PC-3 (cell line): ENCODE data around the gene ETS1.

ENCODE experiments used
- EZH2 ChIP-seq: fragments of 300-600 bp; sonication (generic); IDR thresholded peaks from one replicate; pipeline ENCODE4 v1.6.1; 2017; ENCODE audit warnings: antibody characterized with exemption, mild to moderate bottlenecking, low read length; ENCODE audit not compliant: unreplicated experiment
- EZH2phosphoT487 ChIP-seq: fragments of 300-600 bp; sonication (generic); IDR thresholded peaks from 2 replicates; pipeline ENCODE4 v1.6.1; 2018; ENCODE audit warnings: mild to moderate bottlenecking, antibody characterized with exemption, low read length, borderline replicate concordance
- TF ChIP-seq, protein P1 (sequence below): fragments of 300-600 bp; sonication (generic); conservative IDR thresholded peaks from 2 replicates; pipeline ENCODE4 v1.5.1; 2017; ENCODE audit warnings: antibody characterized with exemption, low read depth, mild to moderate bottlenecking, low read length

DNA sequence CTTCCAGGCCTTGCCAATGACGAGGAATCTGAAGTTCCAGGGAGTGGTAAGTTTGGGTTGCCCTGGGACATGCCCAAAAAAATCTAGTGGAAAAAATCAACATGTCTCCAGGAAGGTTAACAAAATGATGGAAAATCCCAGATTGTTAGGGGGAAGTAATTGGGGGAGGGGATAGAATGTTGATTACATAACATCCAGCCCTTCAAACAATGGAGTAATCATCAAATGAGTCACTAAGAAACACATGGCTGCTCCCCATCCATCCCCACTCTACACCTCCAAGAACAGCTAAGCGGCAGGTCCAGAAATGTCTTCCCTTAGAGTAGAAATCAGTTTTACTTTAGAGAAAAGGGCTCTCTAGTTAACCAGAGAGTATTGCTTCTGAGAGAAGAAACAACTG lies 94.9 kb downstream of the ETS1 start:
- TF ChIP-seq, protein P1, sequence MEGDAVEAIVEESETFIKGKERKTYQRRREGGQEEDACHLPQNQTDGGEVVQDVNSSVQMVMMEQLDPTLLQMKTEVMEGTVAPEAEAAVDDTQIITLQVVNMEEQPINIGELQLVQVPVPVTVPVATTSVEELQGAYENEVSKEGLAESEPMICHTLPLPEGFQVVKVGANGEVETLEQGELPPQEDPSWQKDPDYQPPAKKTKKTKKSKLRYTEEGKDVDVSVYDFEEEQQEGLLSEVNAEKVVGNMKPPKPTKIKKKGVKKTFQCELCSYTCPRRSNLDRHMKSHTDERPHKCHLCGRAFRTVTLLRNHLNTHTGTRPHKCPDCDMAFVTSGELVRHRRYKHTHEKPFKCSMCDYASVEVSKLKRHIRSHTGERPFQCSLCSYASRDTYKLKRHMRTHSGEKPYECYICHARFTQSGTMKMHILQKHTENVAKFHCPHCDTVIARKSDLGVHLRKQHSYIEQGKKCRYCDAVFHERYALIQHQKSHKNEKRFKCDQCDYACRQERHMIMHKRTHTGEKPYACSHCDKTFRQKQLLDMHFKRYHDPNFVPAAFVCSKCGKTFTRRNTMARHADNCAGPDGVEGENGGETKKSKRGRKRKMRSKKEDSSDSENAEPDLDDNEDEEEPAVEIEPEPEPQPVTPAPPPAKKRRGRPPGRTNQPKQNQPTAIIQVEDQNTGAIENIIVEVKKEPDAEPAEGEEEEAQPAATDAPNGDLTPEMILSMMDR: no peak
- TF ChIP-seq EZH2: no peak
- no peak for TF ChIP-seq EZH2phosphoT487
